Pancreas (tissue), 10 donors: ENCODE results near the gene TPX2. TPM values are rescaled to one million over a fixed set of nuclear protein-coding genes. Genes with fewer than 3 reads are reported as not detected.

Source experiments
- ATAC-seq, 4 donors: fragments of 200-7000 bp; cut with Tn5 transposase; one replicate each; pipeline versions ENCODE4 v1.8.0 to v1.9.1; 2020; ENCODE audit warnings: mild to moderate bottlenecking in 4 of 4, moderate library complexity in 4 of 4
- DNase-seq, 6 donors: peaks; one replicate each; pipeline ENCODE4 v3.0.0-alpha.2; 2020
- FAIRE-seq: peaks from 2 replicates; lab custom pipeline; 2012; peaks lifted over from hg19 to GRCh38; lab: Jason Lieb, UNC
- H3K27ac ChIP-seq, 4 donors: fragments of 200-600 bp; sonication (generic); 1 replicate in 3 of 4; 2 replicates in 1 of 4; pipeline versions ENCODE4 v1.5.0 to v1.8.0; 2020
- H3K27me3 ChIP-seq, 4 donors: fragments of 200-600 bp; one replicate each; pipeline ENCODE4 v1.8.0; 2021
- H3K36me3 ChIP-seq, 3 donors: fragments of 200-600 bp; sonication (generic) in 1 of 3; one replicate each; pipeline versions ENCODE4 v1.5.0 to v1.8.0; 2020 to 2021
- H3K4me1 ChIP-seq, 3 donors: fragments of 200-600 bp; one replicate each; pipeline ENCODE4 v1.8.0; 2021
- H3K4me3 ChIP-seq, 4 donors: fragments of 200-600 bp; sonication (generic) in 2 of 4; one replicate each; pipeline versions ENCODE4 v1.5.0 to v1.8.0; 2020 to 2021
- H3K9me3 ChIP-seq, 4 donors: fragments of 200-600 bp; one replicate each; pipeline ENCODE4 v1.8.0; 2021
- CTCF ChIP-seq, 4 donors: fragments of 200-600 bp; sonication (generic) in 3 of 4; IDR thresholded peaks; one replicate each; pipeline versions ENCODE4 v1.5.0 to v1.8.0; 2021; ENCODE audit warnings: antibody characterized with exemption in 4 of 4
- WGBS, 2 donors: extraction: QIAGEN DNeasy Blood & Tissue Kit; methylation state at CpG; one replicate each; pipeline ENCODE4 v1.1.7; 2013; 5-methylcytosine and 5-hydroxymethylcytosine counted together
- intact Hi-C, 3 donors: fragments of 100-400 bp; cut with DNase I; formaldehyde crosslinking; loops; one replicate each; pipeline versions ENCODE4 v1.11.1 to v1.14.2; 2022
- polyA plus RNA-seq, 2 donors: library from polyadenylated mRNA; stranded (reverse); fragments of 200-250 nt; gene quantifications; one replicate each; pipeline ENCODE4 v1.2.3, GENCODE V29; 2013
- total RNA-seq, 6 donors: library from RNA; stranded (reverse); fragmentation: NEBNext Ultra II Directional in 4 of 6; extraction: Animal tissue kit (Norgen Biotek cat#: 25700) in 4 of 6; gene quantifications; one replicate each; pipeline versions ENCODE4 v1.2.1 to v1.2.4, GENCODE V29; 2021 to 2023
- donor health status: healthy with polysubstance abuse.
- donor health status: DM: no; HTN: no; CAD: no; lungs with moderate emphysema.
- donor health status: DM: no; HTN: no; CAD: no.
- donor health status: control.
- donor health status: control.
- donor health status: Bipolar disorder and iron deficiency.
- donor health status: DM: yes; HTN: yes; CAD: no.
- donor health status: DM: no; HTN: no; CAD: no.
- donor health status: DM: no; HTN: no; CAD: no.
- donor health status: DM: yes; HTN: yes; CAD: no.

Gene TPX2
- total and polyA plus RNA-seq, 8 donors, result 0.04 to 1.5 (median 0.40) TPM; not detected in 1

GRCh38 chr20:31710423-31711108 is 28.5 kb upstream of the TPX2 start:
- Histone ChIP-seq H3K4me1 (peaks cover 74 to 84% (median 80%) of the 10 kb centered on the region in 3 donors), H3K9me3 (no peaks in the 10 kb centered on the region), H3K36me3 (peaks cover 0 to 5% (median 5%) of the 10 kb centered on the region in 3 donors), H3K27me3 (no peaks in the 10 kb centered on the region), H3K4me3 (no peak overlapping the region), H3K27ac (peak overlapping the region; percentile 85 to 93 (median 90))
- DNase-seq (peak in 1 of 6 donors; percentile 56), ATAC-seq (peak in 1 of 4 donors; percentile 0), FAIRE-seq (no peak)
- WGBS, 2 donors, result 48 to 51% methylated on average over 5 of the region's 5 CpGs
- no peak for TF ChIP-seq CTCF (IDR thresholded peaks at IDR 0.05)
- intact Hi-C loops, result no loop called here

- no peak for FAIRE-seq
- no peak for TF ChIP-seq CTCF (IDR thresholded peaks at IDR 0.05)
- Histone ChIP-seq H3K36me3 (peaks cover 0 to 5% (median 5%) of the 10 kb centered on the region in 3 donors), H3K4me3 (peak overlapping the region in 2 of 4 donors; percentile 3 to 10), H3K27me3 (no peaks in the 10 kb centered on the region), H3K27ac (peak overlapping the region; percentile 85 to 93 (median 90)), H3K4me1 (peaks cover 66 to 75% (median 72%) of the 10 kb centered on the region in 3 donors), H3K9me3 (no peaks in the 10 kb centered on the region)
- DNase-seq, result no peak
- ATAC-seq, result peak; percentile 22 to 39 (median 28)
- intact Hi-C loops, result no loop called here
Measured at GRCh38 chr20:31711179-31712111, 27.6 kb upstream of the TPX2 start.

GRCh38 chr20:31712112-31712553 is 27.0 kb upstream of the TPX2 start:
- WGBS, 2 donors, result 8 to 10% methylated on average over 5 of the region's 5 CpGs
- intact Hi-C loops, result no loop called here
- Histone ChIP-seq H3K4me3 (peak overlapping the region in 2 of 4 donors; percentile 3 to 10), H3K27me3 (no peaks in the 10 kb centered on the region), H3K27ac (peak overlapping the region; percentile 85 to 93 (median 90)), H3K4me1 (peaks cover 60 to 74% (median 72%) of the 10 kb centered on the region in 3 donors), H3K36me3 (peaks cover 0 to 5% (median 0%) of the 10 kb centered on the region in 3 donors), H3K9me3 (no peaks in the 10 kb centered on the region)
- TF ChIP-seq CTCF (IDR thresholded peaks at IDR 0.05), result no peak
- DNase-seq, result peak in 3 of 6 donors; percentile 52 to 57 (median 53)
- peak; percentile 53 to 66 (median 60) for ATAC-seq
- FAIRE-seq, result no peak

GRCh38 chr20:31712564-31713311 is 26.4 kb upstream of the TPX2 start:
- intact Hi-C loops, result no loop called here
- peak; percentile 76 to 84 (median 80) for ATAC-seq
- no peak for FAIRE-seq
- peak overlapping the region; percentile 85 to 93 (median 90) for H3K27ac ChIP-seq
- no peaks in the 10 kb centered on the region for H3K27me3 ChIP-seq
- 13 to 18% methylated on average over 8 of the region's 8 CpGs for WGBS, 2 donors
- peaks cover 59 to 74% (median 74%) of the 10 kb centered on the region in 3 donors for H3K4me1 ChIP-seq
- H3K9me3 ChIP-seq, result no peaks in the 10 kb centered on the region
- peak overlapping the region in 1 of 4 donors; percentile 10 for H3K4me3 ChIP-seq
- H3K36me3 ChIP-seq, result peaks cover 0 to 5% (median 0%) of the 10 kb centered on the region in 3 donors
- peak in 4 of 6 donors; percentile 79 to 86 (median 83) for DNase-seq
- no peak for TF ChIP-seq CTCF (IDR thresholded peaks at IDR 0.05)
